K562 (cell line): ENCODE results near the gene PPP4R3B. TPM values are rescaled to one million over a fixed set of nuclear protein-coding genes. Genes with fewer than 3 reads are reported as not detected.
A peak's percentile ranks its signal among the peaks of the same experiment; 100 is the strongest.

Experiments
- ATF1 ChIP-seq, 2 experiments: fragments of 450-650 bp in 1 of 2; IDR thresholded peaks; 2 replicates each; pipeline ENCODE4 v1.6.1; 2016; ENCODE audit warnings: missing compliant biosample characterization in 1 of 2, missing genetic modification characterization in 1 of 2
- C11orf30 ChIP-seq: fragments of 450-650 bp; IDR thresholded peaks from 2 replicates; pipeline ENCODE4 v1.6.1; 2016; ENCODE audit warnings: low read depth, mild to moderate bottlenecking
- CBX5 ChIP-seq: IDR thresholded peaks from 2 replicates; pipeline ENCODE4 v1.6.1; 2014; ENCODE audit warnings: low read depth, borderline replicate concordance
- DIDO1 ChIP-seq: fragments of 450-650 bp; IDR thresholded peaks from 2 replicates; pipeline ENCODE4 v1.6.1; 2016; ENCODE audit warnings: low read depth, missing biosample characterization, missing genetic modification characterization
- MEF2A ChIP-seq: IDR thresholded peaks from 2 replicates; pipeline ENCODE4 v1.6.1; 2011; ENCODE audit warnings: low read depth, mild to moderate bottlenecking, low read length, moderate library complexity; ENCODE audit not compliant: control insufficient read depth
- NRF1 ChIP-seq, 2 experiments: fragments of 450-650 bp; IDR thresholded peaks in 1 of 2; conservative IDR thresholded peaks in 1 of 2; 2 replicates each; pipeline ENCODE4 v1.6.1; 2014; ENCODE audit warnings: mild to moderate bottlenecking in 2 of 2
- RCOR1 ChIP-seq, 2 experiments: IDR thresholded peaks; 2 replicates each; pipeline ENCODE4 v1.6.1; 2012; ENCODE audit warnings: low read depth in 2 of 2, low read length in 2 of 2, borderline replicate concordance in 1 of 2, improper control_type of control experiment in 1 of 2
- XRCC5 ChIP-seq: fragments of 200-400 bp; formaldehyde crosslinking; IDR thresholded peaks from 2 replicates; pipeline ENCODE4 v1.6.1; 2017; ENCODE audit warnings: low read depth, mild to moderate bottlenecking, low read length
- polyA plus RNA-seq, 8 experiments: library from polyadenylated mRNA; depleted of rRNA in 4 of 8; stranded (reverse) in 5 of 8; unstranded in 3 of 8; fragments of >200 nt; fragmentation: Nextera tagmentation in 2 of 8; fragmentation: Illumina TruSeq in 1 of 8; extraction: Ambion mirVana in 2 of 8; extraction: Trizol in 1 of 8; gene quantifications; 2 replicates each; pipeline versions ENCODE4 v1.2.1 to v1.2.3, GENCODE V29; 2011 to 2014; ENCODE audit warnings: inconsistent platforms in 1 of 8, missing spikeins in 1 of 8
- total RNA-seq, 7 experiments: library from RNA; depleted of rRNA in 6 of 7; stranded (reverse); fragments of >200 nt in 6 of 7; fragmentation: Illumina TruSeq in 2 of 7; extraction: Trizol in 2 of 7; gene quantifications; 2 replicates each; pipeline versions ENCODE4 v1.2.1 to v1.2.3, GENCODE V29; 2011 to 2021; ENCODE audit warnings: low replicate concordance in 1 of 7
- TF ChIP-seq, protein P1 (sequence below): sonication (generic); formaldehyde crosslinking; IDR thresholded peaks from 2 replicates; pipeline ENCODE4 v1.9.0; 2022; ENCODE audit warnings: mild to moderate bottlenecking, missing genetic modification reagents
- TF ChIP-seq, protein P2 (sequence below), 2 experiments: IDR thresholded peaks in 1 of 2; conservative IDR thresholded peaks in 1 of 2; 2 replicates each; pipeline ENCODE4 v1.6.1; 2016; ENCODE audit warnings: low read depth in 2 of 2, mild to moderate bottlenecking in 1 of 2, missing compliant biosample characterization in 1 of 2, missing genetic modification characterization in 1 of 2, moderate library complexity in 1 of 2
- TF ChIP-seq, protein P3 (sequence below): fragments of 450-650 bp; conservative IDR thresholded peaks from 2 replicates; pipeline ENCODE4 v1.6.1; 2016; ENCODE audit warnings: missing genetic modification characterization, low read depth, mild to moderate bottlenecking, control low read depth, missing compliant biosample characterization
- TF ChIP-seq, protein P4 (sequence below): sonication (generic); formaldehyde crosslinking; IDR thresholded peaks from 2 replicates; pipeline ENCODE4 v1.8.1; 2023; ENCODE audit warnings: missing genetic modification reagents, mild to moderate bottlenecking, borderline replicate concordance
- TF ChIP-seq, protein P5 (sequence below): sonication (generic); formaldehyde crosslinking; IDR thresholded peaks from 2 replicates; pipeline ENCODE4 v1.9.0; 2022; ENCODE audit warnings: mild to moderate bottlenecking, missing genetic modification reagents

The PPP4R3B gene
- total and polyA plus RNA-seq, 9 of the 15 experiments (the other 6 are each of a cell fraction or from before 2014, with no cell fraction given): 13.2 to 59.2 (median 41.9) TPM

DNA sequence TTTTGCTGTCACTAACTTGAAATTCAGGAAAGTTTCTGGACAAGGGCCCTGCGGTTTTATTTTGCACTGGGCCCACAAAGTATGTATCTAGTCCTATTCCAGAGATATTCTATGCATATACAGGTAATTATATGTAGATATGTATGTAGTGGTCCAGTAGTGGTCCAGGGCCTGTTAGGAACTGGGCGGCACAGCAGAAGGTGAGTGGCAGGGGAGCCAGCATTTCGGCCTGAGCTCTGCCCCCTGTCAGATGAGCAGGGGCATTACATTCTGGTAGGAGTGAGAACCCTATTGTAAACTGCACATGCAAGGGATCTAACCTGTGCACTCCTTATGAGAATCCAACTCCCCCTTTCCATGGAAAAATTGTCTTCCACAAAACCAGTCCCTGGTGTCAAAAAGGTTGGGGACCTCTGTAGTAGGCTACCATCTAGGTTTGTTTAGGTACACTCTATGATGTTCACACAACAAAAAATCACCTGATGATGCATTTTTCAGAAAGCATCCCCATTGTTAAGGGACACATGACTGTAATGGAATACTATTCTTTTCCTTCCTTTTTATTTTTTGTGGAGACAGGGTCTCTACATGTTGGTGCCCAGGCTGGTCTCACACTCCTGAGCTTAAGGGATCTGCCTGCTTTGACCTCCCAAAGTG lies 2.8 kb upstream of the PPP4R3B start (continued):
- TF ChIP-seq MEF2A (no peak), XRCC5 (no peak), ATF1 (CRISPR knock-in tag; IDR thresholded peaks at IDR 0.05) (no peak), ATF1 (tag; IDR thresholded peaks at IDR 0.05) (no peak), CBX5 (no peak), C11orf30 (peak; percentile 57), RCOR1 (IDR thresholded peaks at IDR 0.05; ENCODE audit: borderline replicate concordance in 1 of 2, low read depth in 2 of 2, low read length in 2 of 2) (0 out of 4 replicates have a peak, but pooled peaks of 1 of the 2 experiments have one; percentile 21), DIDO1 (tag) (no peak), NRF1 (conservative IDR thresholded peaks at IDR 0.05 in 1 of 2, IDR thresholded peaks at IDR 0.05 in 1 of 2) (peak; percentile 33 to 40; a peak in 2 of 4 replicates)
- TF ChIP-seq, protein P1, sequence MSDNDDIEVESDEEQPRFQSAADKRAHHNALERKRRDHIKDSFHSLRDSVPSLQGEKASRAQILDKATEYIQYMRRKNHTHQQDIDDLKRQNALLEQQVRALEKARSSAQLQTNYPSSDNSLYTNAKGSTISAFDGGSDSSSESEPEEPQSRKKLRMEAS (CRISPR knock-in tag): no peak
- TF ChIP-seq, protein P2, sequence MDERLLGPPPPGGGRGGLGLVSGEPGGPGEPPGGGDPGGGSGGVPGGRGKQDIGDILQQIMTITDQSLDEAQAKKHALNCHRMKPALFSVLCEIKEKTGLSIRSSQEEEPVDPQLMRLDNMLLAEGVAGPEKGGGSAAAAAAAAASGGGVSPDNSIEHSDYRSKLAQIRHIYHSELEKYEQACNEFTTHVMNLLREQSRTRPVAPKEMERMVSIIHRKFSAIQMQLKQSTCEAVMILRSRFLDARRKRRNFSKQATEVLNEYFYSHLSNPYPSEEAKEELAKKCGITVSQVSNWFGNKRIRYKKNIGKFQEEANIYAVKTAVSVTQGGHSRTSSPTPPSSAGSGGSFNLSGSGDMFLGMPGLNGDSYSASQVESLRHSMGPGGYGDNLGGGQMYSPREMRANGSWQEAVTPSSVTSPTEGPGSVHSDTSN (CRISPR knock-in tag; IDR thresholded peaks at IDR 0.05; ENCODE audit: low read depth): peak; percentile 64
- TF ChIP-seq, protein P2 (tag; conservative IDR thresholded peaks at IDR 0.05; ENCODE audit: low read depth): peak; percentile 82
- TF ChIP-seq, protein P3, sequence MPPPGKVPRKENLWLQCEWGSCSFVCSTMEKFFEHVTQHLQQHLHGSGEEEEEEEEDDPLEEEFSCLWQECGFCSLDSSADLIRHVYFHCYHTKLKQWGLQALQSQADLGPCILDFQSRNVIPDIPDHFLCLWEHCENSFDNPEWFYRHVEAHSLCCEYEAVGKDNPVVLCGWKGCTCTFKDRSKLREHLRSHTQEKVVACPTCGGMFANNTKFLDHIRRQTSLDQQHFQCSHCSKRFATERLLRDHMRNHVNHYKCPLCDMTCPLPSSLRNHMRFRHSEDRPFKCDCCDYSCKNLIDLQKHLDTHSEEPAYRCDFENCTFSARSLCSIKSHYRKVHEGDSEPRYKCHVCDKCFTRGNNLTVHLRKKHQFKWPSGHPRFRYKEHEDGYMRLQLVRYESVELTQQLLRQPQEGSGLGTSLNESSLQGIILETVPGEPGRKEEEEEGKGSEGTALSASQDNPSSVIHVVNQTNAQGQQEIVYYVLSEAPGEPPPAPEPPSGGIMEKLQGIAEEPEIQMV (tag): 0 out of 2 replicates have a peak, but pooled peaks have one; percentile 21
- TF ChIP-seq, protein P4, sequence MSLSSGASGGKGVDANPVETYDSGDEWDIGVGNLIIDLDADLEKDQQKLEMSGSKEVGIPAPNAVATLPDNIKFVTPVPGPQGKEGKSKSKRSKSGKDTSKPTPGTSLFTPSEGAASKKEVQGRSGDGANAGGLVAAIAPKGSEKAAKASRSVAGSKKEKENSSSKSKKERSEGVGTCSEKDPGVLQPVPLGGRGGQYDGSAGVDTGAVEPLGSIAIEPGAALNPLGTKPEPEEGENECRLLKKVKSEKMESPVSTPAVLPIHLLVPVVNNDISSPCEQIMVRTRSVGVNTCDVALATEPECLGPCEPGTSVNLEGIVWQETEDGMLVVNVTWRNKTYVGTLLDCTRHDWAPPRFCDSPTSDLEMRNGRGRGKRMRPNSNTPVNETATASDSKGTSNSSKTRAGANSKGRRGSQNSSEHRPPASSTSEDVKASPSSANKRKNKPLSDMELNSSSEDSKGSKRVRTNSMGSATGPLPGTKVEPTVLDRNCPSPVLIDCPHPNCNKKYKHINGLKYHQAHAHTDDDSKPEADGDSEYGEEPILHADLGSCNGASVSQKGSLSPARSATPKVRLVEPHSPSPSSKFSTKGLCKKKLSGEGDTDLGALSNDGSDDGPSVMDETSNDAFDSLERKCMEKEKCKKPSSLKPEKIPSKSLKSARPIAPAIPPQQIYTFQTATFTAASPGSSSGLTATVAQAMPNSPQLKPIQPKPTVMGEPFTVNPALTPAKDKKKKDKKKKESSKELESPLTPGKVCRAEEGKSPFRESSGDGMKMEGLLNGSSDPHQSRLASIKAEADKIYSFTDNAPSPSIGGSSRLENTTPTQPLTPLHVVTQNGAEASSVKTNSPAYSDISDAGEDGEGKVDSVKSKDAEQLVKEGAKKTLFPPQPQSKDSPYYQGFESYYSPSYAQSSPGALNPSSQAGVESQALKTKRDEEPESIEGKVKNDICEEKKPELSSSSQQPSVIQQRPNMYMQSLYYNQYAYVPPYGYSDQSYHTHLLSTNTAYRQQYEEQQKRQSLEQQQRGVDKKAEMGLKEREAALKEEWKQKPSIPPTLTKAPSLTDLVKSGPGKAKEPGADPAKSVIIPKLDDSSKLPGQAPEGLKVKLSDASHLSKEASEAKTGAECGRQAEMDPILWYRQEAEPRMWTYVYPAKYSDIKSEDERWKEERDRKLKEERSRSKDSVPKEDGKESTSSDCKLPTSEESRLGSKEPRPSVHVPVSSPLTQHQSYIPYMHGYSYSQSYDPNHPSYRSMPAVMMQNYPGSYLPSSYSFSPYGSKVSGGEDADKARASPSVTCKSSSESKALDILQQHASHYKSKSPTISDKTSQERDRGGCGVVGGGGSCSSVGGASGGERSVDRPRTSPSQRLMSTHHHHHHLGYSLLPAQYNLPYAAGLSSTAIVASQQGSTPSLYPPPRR: no peak
- TF ChIP-seq, protein P5, sequence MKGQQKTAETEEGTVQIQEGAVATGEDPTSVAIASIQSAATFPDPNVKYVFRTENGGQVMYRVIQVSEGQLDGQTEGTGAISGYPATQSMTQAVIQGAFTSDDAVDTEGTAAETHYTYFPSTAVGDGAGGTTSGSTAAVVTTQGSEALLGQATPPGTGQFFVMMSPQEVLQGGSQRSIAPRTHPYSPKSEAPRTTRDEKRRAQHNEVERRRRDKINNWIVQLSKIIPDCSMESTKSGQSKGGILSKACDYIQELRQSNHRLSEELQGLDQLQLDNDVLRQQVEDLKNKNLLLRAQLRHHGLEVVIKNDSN (CRISPR knock-in tag): no peak
